Endothelial cell of hepatic sinusoid (primary cell): ENCODE results near the gene ARL4C.

Experiments
- in situ Hi-C: cut with HindIII; loops from 2 replicates; pipeline ENCODE4 v1.10.0; 2017; ENCODE audit warnings: low sequenced_read_pairs

The ARL4C gene

GRCh38 chr2:234479465-234479864 is 17.4 kb downstream of the ARL4C start:
- in situ Hi-C loops = no loop called here

- in situ Hi-C loops = no loop called here
Measured at GRCh38 chr2:234478121-234478858, 18.6 kb downstream of the ARL4C start.

- in situ Hi-C loops = no loop called here
Measured at GRCh38 chr2:234476766-234477165, 20.1 kb downstream of the ARL4C start.

- in situ Hi-C loops = no loop called here
Measured at GRCh38 chr2:234474654-234475053, 22.2 kb downstream of the ARL4C start.

- in situ Hi-C loops = no loop called here
Measured at GRCh38 chr2:234472155-234472554, 24.7 kb downstream of the ARL4C start.

- in situ Hi-C loops = no loop called here
Measured at GRCh38 chr2:234469972-234470371, 26.9 kb downstream of the ARL4C start.

- in situ Hi-C loops = no loop called here
Measured at GRCh38 chr2:234469251-234469845, 27.5 kb downstream of the ARL4C start.

- in situ Hi-C loops = no loop called here
Measured at GRCh38 chr2:234468503-234468902, 28.4 kb downstream of the ARL4C start.

GRCh38 chr2:234467289-234467688 is 29.6 kb downstream of the ARL4C start:
- in situ Hi-C loops = no loop called here

GRCh38 chr2:234464291-234464645 is 32.6 kb downstream of the ARL4C start:
- in situ Hi-C loops = no loop called here

- in situ Hi-C loops = no loop called here
Measured at GRCh38 chr2:234463626-234464290, 33.1 kb downstream of the ARL4C start.

GRCh38 chr2:234462218-234462992 is 34.5 kb downstream of the ARL4C start:
- in situ Hi-C loops = no loop called here

GRCh38 chr2:234459401-234460009 is 37.4 kb downstream of the ARL4C start:
- in situ Hi-C loops = loop anchor here (10.0 kb wide), 1 partner anchor 195 kb away; no protein-coding TSS in a partner anchor

GRCh38 chr2:234458466-234458865 is 38.4 kb downstream of the ARL4C start:
- in situ Hi-C loops = loop anchor here (10.0 kb wide), 1 partner anchor 194 kb away; no protein-coding TSS in a partner anchor

- in situ Hi-C loops = loop anchor here (10.0 kb wide), 1 partner anchor 193 kb away; no protein-coding TSS in a partner anchor
Measured at GRCh38 chr2:234457421-234457820, 39.5 kb downstream of the ARL4C start.

- in situ Hi-C loops = loop anchor here (10.0 kb wide), 1 partner anchor 190 kb away; no protein-coding TSS in a partner anchor
Measured at GRCh38 chr2:234455246-234455645, 41.6 kb downstream of the ARL4C start.

GRCh38 chr2:234454433-234454832 is 42.4 kb downstream of the ARL4C start:
- in situ Hi-C loops = loop anchor here (10.0 kb wide), 1 partner anchor 190 kb away; no protein-coding TSS in a partner anchor

- in situ Hi-C loops = loop anchor here (10.0 kb wide), 1 partner anchor 188 kb away; no protein-coding TSS in a partner anchor
Measured at GRCh38 chr2:234453216-234453615, 43.7 kb downstream of the ARL4C start.

GRCh38 chr2:234451852-234452625 is 44.8 kb downstream of the ARL4C start:
- in situ Hi-C loops = loop anchor here (10.0 kb wide), 1 partner anchor 187 kb away; no protein-coding TSS in a partner anchor

GRCh38 chr2:234451242-234451641 is 45.6 kb downstream of the ARL4C start:
- in situ Hi-C loops = loop anchor here (10.0 kb wide), 1 partner anchor 186 kb away; no protein-coding TSS in a partner anchor
